ENCODE measurements around the gene DSG4. TPM values are rescaled to one million over a fixed set of nuclear protein-coding genes. Genes with fewer than 3 reads are reported as not detected.

The DSG4 gene
- total RNA-seq, 1 donor, result not detected

GRCh38 chr18:31399306-31400032, 22.9 kb downstream of the DSG4 start:
- Histone ChIP-seq H3K36me3 (ENCODE audit: insufficient read depth, low read length) (no peaks in the 10 kb centered on the region), H3K27me3 (ENCODE audit: insufficient read depth, low read length) (no peaks in the 10 kb centered on the region), H3K27ac (ENCODE audit: low read depth, low read length) (no peak overlapping the region), H3K4me1 (ENCODE audit: insufficient read depth, low read length) (no peaks in the 10 kb centered on the region), H2AFZ (ENCODE audit: low read length) (no peak overlapping the region), H3K4me2 (ENCODE audit: insufficient read depth, low read length) (no peak overlapping the region), H3K4me3 (ENCODE audit: insufficient read depth, low read length) (no peak overlapping the region), H3K79me2 (ENCODE audit: insufficient read depth, low read length) (no peaks in the 10 kb centered on the region), H3K9me3 (ENCODE audit: low read depth, low read length) (no peaks in the 10 kb centered on the region), H4K20me1 (ENCODE audit: insufficient read depth, low read length) (no peaks in the 10 kb centered on the region)
- no peak for TF ChIP-seq CTCF (IDR thresholded peaks at IDR 0.05; ENCODE audit: extremely low read depth, low read depth, low read length)
- DNase-seq (ENCODE audit: insufficient read length, low spot score, missing footprints), result no peak

GRCh38 chr18:31401156-31402025, 24.8 kb downstream of the DSG4 start:
- Histone ChIP-seq H3K27me3 (ENCODE audit: insufficient read depth, low read length) (no peaks in the 10 kb centered on the region), H3K36me3 (ENCODE audit: insufficient read depth, low read length) (no peaks in the 10 kb centered on the region), H3K4me3 (ENCODE audit: insufficient read depth, low read length) (no peak overlapping the region), H3K79me2 (ENCODE audit: insufficient read depth, low read length) (no peaks in the 10 kb centered on the region), H3K4me1 (ENCODE audit: insufficient read depth, low read length) (no peaks in the 10 kb centered on the region), H2AFZ (ENCODE audit: low read length) (no peak overlapping the region), H3K9me3 (ENCODE audit: low read depth, low read length) (no peaks in the 10 kb centered on the region), H3K4me2 (ENCODE audit: insufficient read depth, low read length) (no peak overlapping the region), H4K20me1 (ENCODE audit: insufficient read depth, low read length) (no peaks in the 10 kb centered on the region), H3K27ac (ENCODE audit: low read depth, low read length) (no peak overlapping the region)
- DNase-seq (ENCODE audit: insufficient read length, low spot score, missing footprints), result no peak
- no peak for TF ChIP-seq CTCF (IDR thresholded peaks at IDR 0.05; ENCODE audit: extremely low read depth, low read depth, low read length)

GRCh38 chr18:31402026-31402373, 25.4 kb downstream of the DSG4 start:
- Histone ChIP-seq H3K79me2 (ENCODE audit: insufficient read depth, low read length) (no peaks in the 10 kb centered on the region), H3K27me3 (ENCODE audit: insufficient read depth, low read length) (no peaks in the 10 kb centered on the region), H3K4me3 (ENCODE audit: insufficient read depth, low read length) (no peak overlapping the region), H4K20me1 (ENCODE audit: insufficient read depth, low read length) (no peaks in the 10 kb centered on the region), H3K4me1 (ENCODE audit: insufficient read depth, low read length) (no peaks in the 10 kb centered on the region), H3K36me3 (ENCODE audit: insufficient read depth, low read length) (no peaks in the 10 kb centered on the region), H3K9me3 (ENCODE audit: low read depth, low read length) (no peaks in the 10 kb centered on the region), H3K4me2 (ENCODE audit: insufficient read depth, low read length) (no peak overlapping the region), H3K27ac (ENCODE audit: low read depth, low read length) (no peak overlapping the region), H2AFZ (ENCODE audit: low read length) (no peak overlapping the region)
- no peak for TF ChIP-seq CTCF (IDR thresholded peaks at IDR 0.05; ENCODE audit: extremely low read depth, low read depth, low read length)
- DNase-seq (ENCODE audit: insufficient read length, low spot score, missing footprints), result no peak

- no peak for TF ChIP-seq CTCF (IDR thresholded peaks at IDR 0.05; ENCODE audit: extremely low read depth, low read depth, low read length)
Measured at GRCh38 chr18:31403409-31403808, 26.8 kb downstream of the DSG4 start.

More at GRCh38 chr18:31403409-31403808, 26.8 kb downstream of the DSG4 start:
- Histone ChIP-seq H3K4me2 (ENCODE audit: insufficient read depth, low read length) (no peak overlapping the region), H3K36me3 (ENCODE audit: insufficient read depth, low read length) (no peaks in the 10 kb centered on the region), H3K27ac (ENCODE audit: low read depth, low read length) (no peak overlapping the region), H3K4me1 (ENCODE audit: insufficient read depth, low read length) (no peaks in the 10 kb centered on the region), H2AFZ (ENCODE audit: low read length) (no peak overlapping the region), H3K4me3 (ENCODE audit: insufficient read depth, low read length) (no peak overlapping the region), H3K9me3 (ENCODE audit: low read depth, low read length) (no peaks in the 10 kb centered on the region), H4K20me1 (ENCODE audit: insufficient read depth, low read length) (no peaks in the 10 kb centered on the region), H3K79me2 (ENCODE audit: insufficient read depth, low read length) (no peaks in the 10 kb centered on the region), H3K27me3 (ENCODE audit: insufficient read depth, low read length) (no peaks in the 10 kb centered on the region)
- no peak for DNase-seq (ENCODE audit: insufficient read length, low spot score, missing footprints)

All from osteoblast (primary cell).